Kidney epithelial cell (primary cell): ENCODE measurements around the gene REXO2. TPM values are rescaled to one million over a fixed set of nuclear protein-coding genes. Genes with fewer than 3 reads are reported as not detected.
A peak's percentile ranks its signal among the peaks of the same experiment; 100 is the strongest.

Source experiments
- DNase-seq: peaks from one replicate; pipeline ENCODE4 v3.0.0-alpha.2; 2010; ENCODE audit warnings: low read depth
- H3K27me3 ChIP-seq: 2 replicates; pipeline ENCODE4 v1.6.0; 2011; ENCODE audit warnings: low read length; ENCODE audit not compliant: control insufficient read depth, insufficient read depth
- H3K36me3 ChIP-seq: 2 replicates; pipeline ENCODE4 v1.5.1; 2011; ENCODE audit warnings: low read length; ENCODE audit not compliant: control insufficient read depth, insufficient read depth
- H3K4me3 ChIP-seq: 2 replicates; pipeline ENCODE4 v1.5.1; 2011; ENCODE audit warnings: low read depth, mild to moderate bottlenecking, control low read depth, low read length
- CTCF ChIP-seq: IDR thresholded peaks from 2 replicates; pipeline ENCODE4 v1.5.1; 2011; ENCODE audit warnings: mild to moderate bottlenecking, moderate library complexity, low read length, control low read depth, inconsistent platforms; ENCODE audit not compliant: insufficient read depth, poor library complexity, severe bottlenecking
- total RNA-seq: library from RNA; depleted of rRNA; stranded (reverse); fragments of >200 nt; gene quantifications from 2 replicates; pipeline ENCODE4 v1.2.3, GENCODE V29; 2015

REXO2 gene
- 116 and 147 TPM in 2 replicates for total RNA-seq

GRCh38 chr11:114439229-114440120, at the start of gene REXO2:
TSS of gene REXO2 (plus strand) at chr11:114439467. CDS start at chr11:114439529, 62 bp downstream.
- peaks cover 2% of the 10 kb centered on the region for H3K36me3 ChIP-seq
- H3K27me3 ChIP-seq = no peaks in the 10 kb centered on the region
- TF ChIP-seq CTCF = peak; percentile 42
- H3K4me3 ChIP-seq = peak within 1 kb of the TSS; percentile 100
- peak; percentile 86 for DNase-seq

- TF ChIP-seq CTCF = no peak
- H3K27me3 ChIP-seq = no peaks in the 10 kb centered on the region
Observed at GRCh38 chr11:114392735-114393667, 46.3 kb upstream of the REXO2 start.

GRCh38 chr11:114395736-114396135, 43.5 kb upstream of the REXO2 start:
- Histone ChIP-seq H3K4me3 (no peak overlapping the region), H3K27me3 (no peaks in the 10 kb centered on the region), H3K36me3 (no peaks in the 10 kb centered on the region)
- no peak for DNase-seq
- TF ChIP-seq CTCF = peak; percentile 43

More at GRCh38 chr11:114392735-114393667, 46.3 kb upstream of the REXO2 start:
- DNase-seq = no peak
- no peaks in the 10 kb centered on the region for H3K36me3 ChIP-seq
- H3K4me3 ChIP-seq = no peak overlapping the region

- Histone ChIP-seq H3K36me3 (no peaks in the 10 kb centered on the region), H3K4me3 (no peak overlapping the region), H3K27me3 (no peaks in the 10 kb centered on the region)
- no peak for TF ChIP-seq CTCF
- DNase-seq = no peak
Observed at GRCh38 chr11:114396916-114397315, 42.4 kb upstream of the REXO2 start.

GRCh38 chr11:114397349-114397982, 41.8 kb upstream of the REXO2 start:
- no peak for DNase-seq
- TF ChIP-seq CTCF = no peak
- no peaks in the 10 kb centered on the region for H3K36me3 ChIP-seq
- no peak overlapping the region for H3K4me3 ChIP-seq
- no peaks in the 10 kb centered on the region for H3K27me3 ChIP-seq
